Suprapubic skin (tissue), 4 donors: ENCODE results near the gene SPTLC3. TPM values are rescaled to one million over a fixed set of nuclear protein-coding genes. Genes with fewer than 3 reads are reported as not detected.
A peak's percentile ranks its signal among the peaks of the same experiment; 100 is the strongest.

Experiments used
- DNase-seq, 2 donors: peaks; one replicate each; pipeline ENCODE4 v3.0.0-alpha.2; 2019; ENCODE audit warnings: low spot score in 2 of 2
- H3K27ac ChIP-seq: fragments of 200-600 bp; sonication (generic); one replicate; pipeline ENCODE4 v1.5.1; 2019
- H3K27me3 ChIP-seq: fragments of 200-600 bp; sonication (generic); one replicate; pipeline ENCODE4 v1.5.1; 2019
- H3K36me3 ChIP-seq: fragments of 200-600 bp; sonication (generic); one replicate; pipeline ENCODE4 v1.5.1; 2019
- H3K4me1 ChIP-seq: fragments of 200-600 bp; sonication (generic); one replicate; pipeline ENCODE4 v1.5.1; 2019
- H3K4me3 ChIP-seq: fragments of 200-600 bp; sonication (generic); one replicate; pipeline ENCODE4 v1.5.1; 2019; ENCODE audit warnings: mild to moderate bottlenecking
- H3K9me3 ChIP-seq: fragments of 200-600 bp; sonication (generic); one replicate; pipeline ENCODE4 v1.5.1; 2019
- CTCF ChIP-seq, 2 donors: fragments of 200-600 bp in 1 of 2; fragments of 450-650 bp in 1 of 2; sonication (generic) in 1 of 2; IDR thresholded peaks; one replicate each; pipeline ENCODE4 v1.5.1; 2016 to 2019; ENCODE audit warnings: antibody characterized with exemption in 2 of 2, mild to moderate bottlenecking in 1 of 2, moderate library complexity in 1 of 2
- EP300 ChIP-seq: sonication (generic); formaldehyde crosslinking; IDR thresholded peaks from one replicate; pipeline ENCODE4 v1.6.1; 2017; ENCODE audit warnings: antibody characterized with exemption
- POLR2A ChIP-seq, 2 donors: fragments of 450-650 bp; IDR thresholded peaks; one replicate each; pipeline ENCODE4 v1.6.1; 2017; ENCODE audit warnings: antibody characterized with exemption in 2 of 2, mild to moderate bottlenecking in 2 of 2, moderate library complexity in 2 of 2
- POLR2AphosphoS5 ChIP-seq, 3 donors: sonication (generic); formaldehyde crosslinking; IDR thresholded peaks; one replicate each; pipeline ENCODE4 v1.6.1; 2017; ENCODE audit warnings: antibody characterized with exemption in 3 of 3
- WGBS: methylation state at CpG from one replicate; pipeline ENCODE4 v1.1.5; 2018; 5-methylcytosine and 5-hydroxymethylcytosine counted together
- total RNA-seq, 4 donors: library from RNA; depleted of rRNA; stranded (reverse); fragments of >200 nt; gene quantifications; one replicate each; pipeline ENCODE4 v1.1.0, GENCODE V29; 2016

The SPTLC3 gene
- total RNA-seq, 4 donors from 2014 or later, result 54.1 to 83.0 (median 64.7) TPM

GRCh38 chr20:12970372-12970821, 38.4 kb upstream of the SPTLC3 start:
- Histone ChIP-seq H3K27me3 (no peaks in the 10 kb centered on the region), H3K9me3 (no peaks in the 10 kb centered on the region), H3K36me3 (no peaks in the 10 kb centered on the region), H3K4me3 (no peak overlapping the region), H3K27ac (no peak overlapping the region), H3K4me1 (no peaks in the 10 kb centered on the region)
- WGBS, result 37% methylated on average over 4 of the region's 4 CpGs
- no peak for DNase-seq
- TF ChIP-seq CTCF (IDR thresholded peaks at IDR 0.05) (peak; percentile 43 to 45), EP300 (no peak)

GRCh38 chr20:12975833-12976608, 32.8 kb upstream of the SPTLC3 start:
- H3K4me3 ChIP-seq, result no peak overlapping the region
- no peak for TF ChIP-seq POLR2AphosphoS5 (IDR thresholded peaks at IDR 0.05)
- TF ChIP-seq POLR2A (IDR thresholded peaks at IDR 0.05), result no peak
- no peak for TF ChIP-seq EP300
- no peak for TF ChIP-seq CTCF (IDR thresholded peaks at IDR 0.05)
- H3K27me3 ChIP-seq, result no peaks in the 10 kb centered on the region
- no peak for DNase-seq
- 75% methylated on average over 4 of the region's 4 CpGs for WGBS
- no peak overlapping the region for H3K27ac ChIP-seq
- H3K4me1 ChIP-seq, result no peaks in the 10 kb centered on the region
- H3K36me3 ChIP-seq, result no peaks in the 10 kb centered on the region
- H3K9me3 ChIP-seq, result no peaks in the 10 kb centered on the region

- WGBS, result 87% methylated on average over 6 of the region's 6 CpGs
- H3K36me3 ChIP-seq, result no peaks in the 10 kb centered on the region
Observed at GRCh38 chr20:12976720-12977309, 32.0 kb upstream of the SPTLC3 start.

GRCh38 chr20:12977328-12978125, 31.2 kb upstream of the SPTLC3 start:
- TF ChIP-seq POLR2AphosphoS5 (IDR thresholded peaks at IDR 0.05) (no peak), EP300 (no peak)
- H3K27ac ChIP-seq, result peak overlapping the region; percentile 38
- no peaks in the 10 kb centered on the region for H3K9me3 ChIP-seq
- no peaks in the 10 kb centered on the region for H3K4me1 ChIP-seq
- no peaks in the 10 kb centered on the region for H3K27me3 ChIP-seq
- no peak for DNase-seq
- H3K36me3 ChIP-seq, result no peaks in the 10 kb centered on the region
- H3K4me3 ChIP-seq, result no peak overlapping the region
- 79% methylated on average over 3 of the region's 3 CpGs for WGBS

More at GRCh38 chr20:12976720-12977309, 32.0 kb upstream of the SPTLC3 start:
- H3K4me3 ChIP-seq, result no peak overlapping the region
- H3K27ac ChIP-seq, result peak overlapping the region; percentile 38
- DNase-seq, result no peak
- H3K4me1 ChIP-seq, result no peaks in the 10 kb centered on the region
- TF ChIP-seq EP300 (no peak), CTCF (IDR thresholded peaks at IDR 0.05) (no peak), POLR2AphosphoS5 (IDR thresholded peaks at IDR 0.05) (no peak), POLR2A (IDR thresholded peaks at IDR 0.05) (no peak)
- H3K9me3 ChIP-seq, result no peaks in the 10 kb centered on the region
- no peaks in the 10 kb centered on the region for H3K27me3 ChIP-seq

- DNase-seq, result no peak
- H3K36me3 ChIP-seq, result no peaks in the 10 kb centered on the region
- TF ChIP-seq CTCF (IDR thresholded peaks at IDR 0.05), result no peak
- TF ChIP-seq POLR2AphosphoS5 (IDR thresholded peaks at IDR 0.05), result no peak
- no peak for TF ChIP-seq EP300
- no peak for TF ChIP-seq POLR2A (IDR thresholded peaks at IDR 0.05)
- no peak overlapping the region for H3K27ac ChIP-seq
- H3K4me1 ChIP-seq, result no peaks in the 10 kb centered on the region
- H3K4me3 ChIP-seq, result no peak overlapping the region
- H3K9me3 ChIP-seq, result no peaks in the 10 kb centered on the region
- 89% methylated on average over 1 of the region's 1 CpG for WGBS
- H3K27me3 ChIP-seq, result no peaks in the 10 kb centered on the region
Observed at GRCh38 chr20:12978126-12978394, 30.7 kb upstream of the SPTLC3 start.
